GM19468 (cell line): ENCODE data around the gene IL7R.
"Not testable (repeated sequence)": the region's sequence is repeated elsewhere in the genome, so short reads cannot be mapped to it uniquely, and the experiment has no call there.

Source experiments
- ATAC-seq: cut with Tn5 transposase; IDR thresholded peaks from one replicate; pipeline ENCODE4 v1.9.1; 2021; ENCODE audit warnings: mild to moderate bottlenecking, moderate library complexity, moderate number of reproducible peaks; ENCODE audit not compliant: unreplicated experiment; ENCODE audit errors: extremely low read depth

Gene IL7R

DNA sequence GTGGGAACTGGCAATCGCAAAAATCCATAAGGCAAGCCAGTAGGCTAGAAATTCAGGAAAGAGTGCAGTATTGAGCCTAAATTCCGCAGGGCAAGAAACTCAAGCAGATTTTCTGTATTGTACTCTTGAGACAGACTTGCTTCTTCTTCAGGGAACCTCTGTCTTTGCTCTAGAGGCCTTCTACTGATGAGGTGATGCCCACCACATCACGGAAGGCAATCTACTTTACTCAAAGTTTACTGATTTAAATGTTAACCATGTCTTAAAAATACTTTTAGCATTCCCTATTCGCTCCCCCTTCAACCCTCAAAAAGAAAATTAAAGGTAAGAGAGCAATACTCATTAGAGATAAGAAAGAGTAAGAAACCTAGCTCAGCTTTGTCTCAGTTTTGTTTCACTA lies 11.3 kb downstream of the IL7R start:
- no peak for ATAC-seq

- no peak for ATAC-seq
Observed at GRCh38 chr5:35869685-35870277, 13.1 kb downstream of the IL7R start.

GRCh38 chr5:35870605-35871004 lies 13.9 kb downstream of the IL7R start:
- no peak for ATAC-seq

- ATAC-seq = no peak
Observed at GRCh38 chr5:35876454-35876853, 19.8 kb downstream of the IL7R start.

DNA sequence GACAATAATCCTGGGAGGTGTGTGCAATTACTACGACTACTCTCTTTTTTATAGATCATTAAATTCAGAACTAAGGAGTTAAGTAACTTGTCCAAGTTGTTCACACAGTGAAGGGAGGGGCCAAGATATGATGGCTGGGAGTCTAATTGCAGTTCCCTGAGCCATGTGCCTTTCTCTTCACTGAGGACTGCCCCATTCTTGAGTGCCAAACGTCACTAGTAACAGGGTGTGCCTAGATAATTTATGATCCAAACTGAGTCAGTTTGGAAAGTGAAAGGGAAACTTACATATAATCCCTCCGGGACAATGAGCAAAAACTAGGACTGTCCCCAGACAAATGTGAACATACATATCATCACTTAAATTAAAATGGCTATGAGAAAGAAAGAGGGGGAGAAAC lies 20.2 kb downstream of the IL7R start:
- no peak for ATAC-seq

- no peak for ATAC-seq
Observed at GRCh38 chr5:35877655-35878054, 21.0 kb downstream of the IL7R start.

DNA sequence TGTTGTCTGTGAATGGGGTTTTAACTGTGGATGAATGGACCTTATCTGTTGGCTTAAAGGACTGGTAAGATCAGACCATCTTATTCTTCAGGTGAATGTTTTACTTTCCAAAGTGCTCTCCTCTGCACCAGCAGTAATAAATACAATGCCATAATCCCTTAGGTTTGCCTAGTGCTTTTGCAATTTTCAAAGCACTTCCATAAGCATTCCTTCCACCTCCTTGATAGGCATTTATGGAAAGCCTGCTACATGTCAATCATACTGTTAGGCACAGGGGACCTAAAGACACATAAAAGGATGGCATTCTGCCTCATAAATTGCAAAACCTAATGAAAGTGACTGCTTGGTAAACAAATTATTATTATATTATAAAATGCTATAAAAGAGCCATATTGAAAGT lies 21.4 kb downstream of the IL7R start:
- no peak for ATAC-seq

DNA sequence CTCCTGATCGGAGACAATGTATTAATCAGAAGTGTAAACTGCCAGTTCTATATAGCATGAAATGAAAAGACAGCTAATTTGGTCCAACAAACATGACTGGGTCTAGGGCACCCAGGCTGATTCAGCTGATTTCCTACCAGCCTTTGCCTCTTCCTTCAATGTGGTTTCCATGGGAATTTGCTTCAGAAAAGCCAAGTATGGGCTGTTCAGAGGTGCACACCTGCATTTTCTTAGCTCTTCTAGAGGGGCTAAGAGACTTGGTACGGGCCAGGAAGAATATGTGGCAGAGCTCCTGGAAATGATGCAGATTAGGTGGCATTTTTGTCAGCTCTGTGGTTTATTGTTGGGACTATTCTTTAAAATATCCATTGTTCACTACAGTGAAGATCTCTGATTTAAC lies 22.4 kb downstream of the IL7R start:
- ATAC-seq = no peak

- ATAC-seq = no peak
Observed at GRCh38 chr5:35879649-35880048, 23.0 kb downstream of the IL7R start.

- no peak for ATAC-seq
Observed at GRCh38 chr5:35880156-35880555, 23.5 kb downstream of the IL7R start.

DNA sequence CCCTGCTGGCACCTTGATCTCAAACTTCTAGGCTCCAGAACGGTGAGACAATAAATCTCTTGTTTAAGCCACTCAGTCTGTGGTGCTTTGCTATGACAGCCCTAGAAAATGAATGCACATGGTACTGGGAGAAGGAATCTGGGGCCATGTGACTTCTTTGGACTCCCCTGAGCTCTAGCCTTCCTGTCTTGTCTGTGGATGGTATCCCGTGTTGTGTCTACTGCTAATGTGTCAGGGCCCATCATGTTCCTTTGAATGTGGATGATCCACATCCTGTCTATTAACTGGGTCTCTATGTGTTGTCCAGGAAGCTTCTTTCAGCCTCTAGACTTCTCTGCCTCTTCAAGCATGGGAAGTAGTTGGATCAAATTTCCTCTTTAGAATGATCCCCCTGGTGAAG lies 25.1 kb downstream of the IL7R start:
- no peak for ATAC-seq

- ATAC-seq = no peak
Observed at GRCh38 chr5:35884191-35884769, 27.6 kb downstream of the IL7R start.

GRCh38 chr5:35884773-35885172 lies 28.1 kb downstream of the IL7R start:
- no peak for ATAC-seq

DNA sequence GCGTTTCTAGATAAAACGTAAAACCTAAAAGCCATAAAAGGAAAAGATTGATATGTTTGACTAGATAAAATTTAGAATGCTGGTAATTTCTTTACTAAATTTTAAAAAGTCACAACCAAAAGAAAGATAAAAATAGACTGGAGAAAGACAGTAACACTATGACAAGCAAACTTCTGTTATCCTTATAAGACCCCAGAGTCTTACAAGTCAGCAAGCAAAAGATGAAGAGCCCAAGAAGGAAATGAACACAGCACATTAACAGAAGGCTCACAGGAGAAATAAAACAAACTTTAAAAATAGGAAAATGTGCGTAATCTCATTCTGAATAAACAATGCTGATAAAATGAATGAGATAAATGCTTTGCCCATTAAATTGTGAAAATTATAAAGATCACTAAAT lies 29.7 kb downstream of the IL7R start:
- no peak for ATAC-seq

GRCh38 chr5:35887321-35888100 lies 30.8 kb downstream of the IL7R start:
- ATAC-seq = no peak

DNA sequence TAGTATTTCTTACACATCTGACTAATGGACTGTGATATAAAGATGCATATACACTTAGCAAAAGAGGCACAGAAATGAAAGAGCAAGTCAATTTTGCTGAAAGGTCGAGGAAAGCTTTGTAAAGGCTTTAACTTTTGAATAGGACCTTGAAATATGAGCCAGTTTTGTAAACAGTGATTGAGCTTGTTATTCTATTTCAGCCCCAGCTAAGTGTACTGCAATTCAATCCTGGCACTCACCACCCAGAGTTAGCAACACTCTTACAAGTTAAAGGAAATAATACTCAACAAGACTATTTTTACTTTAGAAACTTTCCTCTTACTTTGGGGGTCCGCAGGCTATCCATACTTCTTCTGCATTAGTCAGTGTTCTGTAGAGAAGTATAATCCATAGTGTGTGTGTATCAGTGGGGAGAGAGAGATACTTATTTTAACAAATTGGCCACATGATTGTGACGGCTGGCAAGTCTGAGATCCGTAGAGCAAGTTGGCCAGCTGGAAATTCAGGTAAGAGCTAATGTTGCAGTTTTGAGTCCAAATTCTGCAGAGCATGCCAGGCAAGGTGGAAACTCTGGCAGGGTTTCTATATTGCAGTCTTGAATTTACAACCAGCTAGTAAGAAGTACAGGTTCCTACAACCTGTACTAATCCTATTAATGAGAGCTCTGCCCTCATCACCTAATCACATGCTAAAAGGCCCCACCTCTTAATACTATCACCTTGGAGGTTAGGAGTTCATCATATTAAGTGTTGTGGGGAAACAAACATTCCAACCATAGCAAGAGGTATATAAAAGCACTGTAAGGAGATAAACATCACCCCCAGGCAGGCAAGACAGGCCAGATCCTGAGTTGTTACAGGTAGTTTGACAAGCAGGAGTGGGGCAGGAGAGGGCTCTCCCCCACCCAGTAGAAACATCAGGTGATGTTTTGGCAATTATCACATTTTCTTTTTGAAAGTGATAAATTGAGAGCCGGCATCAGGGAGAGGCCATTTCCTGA lies 33.6 kb downstream of the IL7R start:
- no peak for ATAC-seq

DNA sequence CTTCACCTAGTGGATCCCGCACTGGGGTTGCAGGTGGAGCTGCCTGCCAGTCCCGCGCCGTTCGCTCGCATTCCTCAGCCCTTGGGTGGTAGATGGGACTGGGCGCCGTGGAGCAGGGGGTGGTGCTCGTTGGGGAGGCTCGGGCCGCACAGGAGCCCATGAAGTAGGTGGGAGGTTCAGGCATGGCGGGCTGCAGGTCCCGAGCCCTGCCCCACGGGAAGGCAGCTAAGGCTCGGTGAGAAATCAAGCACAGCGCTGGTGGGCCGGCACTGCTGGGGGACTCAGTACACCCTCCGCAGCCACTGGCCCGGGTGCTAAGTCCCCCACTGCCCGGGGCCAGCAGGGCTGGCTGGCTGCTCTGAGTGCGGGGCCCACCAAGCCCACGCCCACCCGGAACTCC lies 36.1 kb downstream of the IL7R start:
- ATAC-seq = not testable (repeated sequence)

GRCh38 chr5:35894131-35894530 lies 37.4 kb downstream of the IL7R start:
- ATAC-seq = no peak

DNA sequence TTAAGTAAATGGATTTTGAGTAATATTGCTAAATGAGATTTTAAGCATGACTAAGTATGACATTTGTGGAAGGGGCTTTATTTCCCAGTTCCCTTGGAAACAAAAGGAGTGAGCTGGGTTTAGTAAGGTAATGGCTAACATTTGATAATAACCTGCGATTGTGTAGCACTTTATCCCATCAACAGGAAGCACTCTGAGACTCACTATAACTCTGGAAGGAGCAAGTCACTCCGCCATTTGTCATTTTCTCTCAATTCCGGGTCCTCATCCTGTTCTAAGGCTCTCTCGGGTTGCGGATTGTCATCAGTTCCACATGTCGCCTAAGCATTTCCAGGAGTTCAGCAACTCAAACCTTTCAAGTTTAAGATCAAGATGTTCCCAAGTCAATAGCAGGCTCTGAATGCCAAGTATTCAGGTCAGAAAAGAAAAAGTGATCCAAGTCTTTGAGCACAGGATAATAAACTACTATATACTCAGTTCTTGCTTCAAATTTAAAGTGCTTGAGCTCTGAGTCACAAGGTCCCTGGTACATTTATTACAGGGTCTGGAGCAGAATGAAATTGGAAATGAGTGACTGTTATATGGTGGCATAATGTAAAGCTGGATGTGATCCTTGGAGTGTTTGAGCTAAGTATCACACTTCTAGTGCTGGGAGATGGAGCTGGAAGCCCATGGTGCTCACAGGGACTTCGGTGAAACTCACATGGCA lies 42.4 kb downstream of the IL7R start:
- ATAC-seq = no peak

DNA sequence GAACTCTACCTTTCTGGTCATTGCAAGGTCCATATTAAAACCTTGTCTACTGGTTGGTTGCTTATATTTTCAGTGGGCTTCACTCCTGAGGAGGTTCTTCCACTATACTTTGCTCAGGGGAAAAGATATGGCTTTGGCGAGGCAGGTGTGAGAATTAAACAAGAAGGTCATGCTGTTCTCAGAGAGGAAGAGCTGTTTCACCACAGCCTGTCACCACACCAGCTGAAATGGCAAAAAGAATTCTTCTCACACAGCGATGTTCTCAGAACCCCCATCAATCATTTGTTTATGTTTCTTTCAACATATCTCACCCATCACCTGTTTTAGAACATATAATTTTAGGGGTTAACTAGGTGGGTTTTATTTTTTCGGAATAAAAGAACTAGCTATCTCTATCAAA lies 43.1 kb downstream of the IL7R start:
- no peak for ATAC-seq
